ENCODE results near the gene SLC26A9.

The SLC26A9 gene

DNA sequence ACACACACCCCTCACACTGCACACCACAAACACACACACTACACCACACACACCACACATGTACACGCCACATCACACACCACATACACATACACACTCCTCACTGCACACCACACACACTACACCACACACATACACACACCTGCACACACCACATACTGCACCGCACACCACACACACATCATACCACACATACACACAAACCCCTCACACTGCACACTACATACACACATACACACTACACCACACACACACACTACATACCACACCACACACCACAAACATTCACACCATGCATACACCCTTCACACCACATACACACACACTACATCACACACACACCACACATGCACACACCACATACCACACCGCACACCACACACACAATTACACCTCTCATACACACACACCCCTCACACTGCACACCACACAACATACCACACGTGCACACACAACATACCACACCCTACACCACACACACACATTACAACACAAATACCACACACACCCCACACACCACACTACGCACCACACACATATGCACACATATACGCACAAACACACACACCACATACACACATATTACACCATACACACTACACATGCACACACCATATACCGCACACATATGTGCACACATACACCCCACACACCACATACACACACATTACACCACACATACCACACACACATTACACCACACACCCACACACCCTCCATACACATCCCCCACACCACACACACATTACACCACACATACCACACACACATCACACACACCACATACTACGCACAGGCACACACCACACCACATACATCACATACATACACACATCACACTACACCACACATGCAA is 30.3 kb upstream of the SLC26A9 start:
- DNase-seq (ENCODE audit: low read depth): no peak

DNA sequence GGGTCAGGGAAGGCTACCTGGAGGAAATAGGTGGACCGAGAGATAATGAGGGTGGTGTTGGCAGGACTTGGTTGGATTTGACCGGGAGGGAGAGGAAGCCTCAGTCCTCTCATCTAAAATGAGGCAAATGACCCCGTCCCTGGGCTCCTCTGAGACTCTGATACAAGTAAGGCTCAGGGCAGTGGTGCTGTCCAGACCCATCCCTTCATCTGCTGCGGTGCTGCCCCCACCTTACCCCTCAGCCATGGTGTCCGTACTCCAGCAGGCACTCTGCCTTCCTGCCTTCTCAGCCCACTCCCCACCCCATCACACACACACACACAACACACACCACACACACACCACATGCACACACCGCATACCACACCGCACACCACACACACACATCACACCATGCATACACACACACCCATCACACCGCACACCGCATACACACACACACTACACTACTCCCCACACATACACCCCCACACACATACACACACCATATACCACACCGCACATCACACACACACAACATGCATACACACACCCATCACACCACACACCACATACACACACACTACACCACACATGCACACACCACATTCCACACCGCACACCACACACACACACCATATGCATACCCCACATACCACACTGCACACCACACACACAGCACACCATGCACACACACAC is 29.4 kb upstream of the SLC26A9 start:
- DNase-seq (ENCODE audit: low read depth): no peak

GRCh38 chr1:205972081-205972480 is 28.8 kb upstream of the SLC26A9 start:
- no peak for DNase-seq (ENCODE audit: low read depth)

DNA sequence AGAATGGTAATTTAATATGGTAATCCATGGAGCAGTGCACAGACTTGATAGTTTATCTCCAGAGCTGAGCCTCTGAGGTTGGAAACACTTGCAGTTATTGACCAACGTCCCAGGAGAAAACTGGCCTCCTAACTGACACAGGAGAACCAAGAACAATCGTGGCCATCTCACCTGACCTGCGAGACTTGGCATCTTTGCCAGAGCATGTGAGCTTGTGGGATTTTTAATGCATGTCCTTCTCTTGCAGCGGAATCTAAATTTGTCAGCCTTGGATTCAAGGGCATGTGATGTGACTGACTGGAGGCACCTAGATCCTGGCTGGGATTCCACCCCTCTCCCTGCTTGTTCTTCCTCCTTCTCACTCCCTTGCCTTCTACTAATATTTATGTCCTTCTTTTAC is 27.8 kb upstream of the SLC26A9 start:
- no peak for DNase-seq (ENCODE audit: low read depth)

DNA sequence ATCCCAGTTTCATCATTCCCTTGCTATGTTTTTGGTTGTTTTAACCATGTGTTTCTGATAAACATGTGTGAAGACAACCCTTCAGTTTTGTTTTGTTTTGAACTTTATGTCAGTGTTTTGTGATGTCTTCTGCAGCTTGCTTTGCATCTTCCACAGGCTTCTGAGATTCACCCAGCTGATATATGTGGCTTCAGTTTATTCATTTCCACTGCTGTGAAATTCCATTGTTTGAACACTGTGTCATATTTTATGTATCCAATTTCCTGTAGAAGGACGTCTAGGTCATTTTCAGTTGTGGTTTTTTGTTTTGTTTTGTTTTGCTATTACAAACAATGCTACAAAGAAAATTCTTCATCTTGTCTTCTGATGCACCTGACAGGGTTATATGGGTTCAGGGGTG is 27.2 kb upstream of the SLC26A9 start:
- DNase-seq (ENCODE audit: low read depth): no peak

- DNase-seq (ENCODE audit: low read depth): no peak
Observed at GRCh38 chr1:205969229-205969628, 26.0 kb upstream of the SLC26A9 start.

DNA sequence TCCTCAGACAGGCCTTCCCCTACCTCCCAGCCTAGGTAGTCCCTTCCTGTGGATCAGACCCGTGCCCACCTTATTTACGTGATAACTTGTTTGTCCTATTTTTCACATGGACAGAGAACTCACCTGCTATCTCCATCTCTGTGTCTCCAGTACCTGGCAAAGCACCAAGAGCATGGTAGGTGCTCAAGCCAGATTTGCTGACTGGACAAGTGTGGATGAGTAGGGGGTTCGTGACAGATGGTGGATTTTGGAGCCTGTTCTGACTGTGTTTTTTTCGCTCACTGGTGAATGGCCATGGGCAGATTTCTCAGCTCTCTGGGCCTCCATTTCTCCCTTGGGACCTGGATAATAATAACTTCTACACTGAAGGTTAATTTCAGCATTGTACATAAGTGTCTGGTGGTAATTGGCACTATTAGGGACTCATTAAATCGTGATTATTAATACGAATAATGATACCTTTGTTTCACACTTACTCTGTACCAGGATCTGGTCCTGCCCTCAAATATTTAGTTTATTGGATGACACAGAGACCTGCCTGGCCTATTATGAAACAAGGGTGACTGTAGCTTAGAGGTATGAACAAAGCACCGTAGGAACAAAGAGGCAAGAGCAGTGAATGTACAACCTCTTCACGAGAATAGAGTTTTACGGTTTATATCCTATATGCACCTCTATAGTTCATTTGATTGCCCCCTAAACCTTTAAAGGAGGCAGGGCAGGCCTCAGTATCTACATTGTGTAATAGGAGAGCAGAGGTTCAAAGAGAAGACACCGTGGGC is 24.5 kb upstream of the SLC26A9 start:
- DNase-seq (ENCODE audit: low read depth): no peak

- DNase-seq (ENCODE audit: low read depth): no peak
Observed at GRCh38 chr1:205965036-205965884, 22.0 kb upstream of the SLC26A9 start.

- DNase-seq (ENCODE audit: low read depth): no peak
Observed at GRCh38 chr1:205963352-205964155, 20.3 kb upstream of the SLC26A9 start.

- no peak for DNase-seq (ENCODE audit: low read depth)
Observed at GRCh38 chr1:205962821-205963221, 19.6 kb upstream of the SLC26A9 start.

- DNase-seq (ENCODE audit: low read depth): no peak
Observed at GRCh38 chr1:205961991-205962820, 18.9 kb upstream of the SLC26A9 start.

GRCh38 chr1:205961405-205961804 is 18.1 kb upstream of the SLC26A9 start:
- DNase-seq (ENCODE audit: low read depth): no peak

DNA sequence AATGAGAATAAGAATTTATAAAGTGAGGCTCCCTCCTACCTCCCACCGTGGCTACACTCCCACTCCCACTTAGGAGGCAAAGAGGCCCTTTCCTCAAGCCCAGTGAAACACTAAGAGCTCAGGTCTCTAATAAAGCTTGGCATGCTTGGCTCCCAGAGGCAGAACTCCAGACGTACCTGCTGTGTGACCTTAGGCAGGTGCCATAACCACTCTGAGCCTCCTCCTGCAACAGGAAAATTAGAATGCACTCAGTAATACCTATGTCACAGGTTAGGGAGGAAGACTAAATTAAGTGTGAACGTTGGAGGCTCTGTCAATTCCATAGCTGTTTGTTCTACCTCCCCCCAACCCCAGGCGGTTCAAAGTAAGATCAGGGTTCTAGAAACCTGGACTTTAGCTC is 16.5 kb upstream of the SLC26A9 start:
- DNase-seq (ENCODE audit: low read depth): no peak

DNA sequence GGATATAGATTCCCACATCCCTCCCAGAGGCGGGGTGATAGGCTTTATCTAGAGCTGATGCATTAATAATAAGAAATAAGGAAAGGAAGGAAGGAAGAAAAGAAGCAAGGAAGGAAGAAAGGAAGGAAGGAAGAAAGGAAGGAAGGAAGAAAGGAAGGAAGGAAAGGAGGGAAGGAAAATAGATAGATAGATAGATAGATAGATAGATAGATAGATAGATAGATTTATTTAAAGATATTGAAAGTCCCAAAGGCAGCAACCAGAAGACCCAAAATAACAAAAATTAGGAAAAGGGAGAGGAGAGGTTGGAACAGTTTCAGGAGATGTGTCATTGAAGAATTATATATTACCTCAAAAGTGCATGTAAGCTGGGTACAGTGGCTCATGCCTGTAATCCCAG is 12.2 kb upstream of the SLC26A9 start:
- DNase-seq (ENCODE audit: low read depth): no peak

DNA sequence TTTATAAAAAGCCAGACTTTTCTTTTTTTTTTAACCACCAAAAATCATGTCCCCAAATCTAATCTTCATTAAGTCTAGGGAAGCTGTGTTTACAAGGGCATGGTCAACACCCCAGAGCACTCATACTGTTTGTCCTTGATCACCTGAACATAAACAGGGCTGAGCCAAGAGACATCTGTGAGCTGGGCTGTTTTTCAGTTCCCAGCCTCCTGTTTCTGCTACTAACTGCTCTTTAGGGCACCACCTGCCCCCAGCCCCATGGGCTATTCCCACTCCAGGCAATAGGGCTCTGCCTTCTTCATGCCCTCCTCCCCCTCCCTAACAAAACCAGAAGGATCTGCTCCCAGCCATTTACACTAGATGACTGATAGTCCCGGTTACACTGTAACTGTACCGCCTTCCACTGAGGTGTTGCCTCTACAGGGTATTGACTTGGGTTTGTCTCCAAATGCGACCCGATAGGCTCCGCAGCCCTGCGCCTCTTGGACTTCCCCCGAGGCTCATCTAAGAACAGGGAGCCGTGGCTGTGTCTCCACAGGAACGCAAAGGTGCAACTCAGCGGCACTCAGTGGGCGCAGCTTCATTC is 11.7 kb upstream of the SLC26A9 start:
- no peak for DNase-seq (ENCODE audit: low read depth)

DNA sequence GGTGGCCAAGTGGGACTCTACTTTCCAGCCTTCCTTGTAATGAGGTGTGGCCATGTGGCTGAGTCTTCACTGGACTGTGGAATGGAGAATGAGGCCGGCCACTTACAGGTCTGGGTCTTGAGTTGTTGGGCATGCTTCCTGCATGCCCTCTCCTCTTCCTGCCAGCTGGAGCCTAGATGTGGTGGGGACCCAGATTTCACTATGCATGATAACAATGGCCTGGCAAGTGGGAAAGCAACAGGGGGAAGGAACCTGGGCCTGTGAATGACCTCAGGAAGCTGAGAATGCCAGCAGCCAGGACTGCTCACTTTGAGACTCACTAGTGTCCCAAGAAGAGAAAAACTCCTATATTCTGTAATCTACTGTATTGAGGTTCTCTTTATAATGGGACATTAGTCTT is 8.5 kb upstream of the SLC26A9 start:
- DNase-seq (ENCODE audit: low read depth): no peak

DNA sequence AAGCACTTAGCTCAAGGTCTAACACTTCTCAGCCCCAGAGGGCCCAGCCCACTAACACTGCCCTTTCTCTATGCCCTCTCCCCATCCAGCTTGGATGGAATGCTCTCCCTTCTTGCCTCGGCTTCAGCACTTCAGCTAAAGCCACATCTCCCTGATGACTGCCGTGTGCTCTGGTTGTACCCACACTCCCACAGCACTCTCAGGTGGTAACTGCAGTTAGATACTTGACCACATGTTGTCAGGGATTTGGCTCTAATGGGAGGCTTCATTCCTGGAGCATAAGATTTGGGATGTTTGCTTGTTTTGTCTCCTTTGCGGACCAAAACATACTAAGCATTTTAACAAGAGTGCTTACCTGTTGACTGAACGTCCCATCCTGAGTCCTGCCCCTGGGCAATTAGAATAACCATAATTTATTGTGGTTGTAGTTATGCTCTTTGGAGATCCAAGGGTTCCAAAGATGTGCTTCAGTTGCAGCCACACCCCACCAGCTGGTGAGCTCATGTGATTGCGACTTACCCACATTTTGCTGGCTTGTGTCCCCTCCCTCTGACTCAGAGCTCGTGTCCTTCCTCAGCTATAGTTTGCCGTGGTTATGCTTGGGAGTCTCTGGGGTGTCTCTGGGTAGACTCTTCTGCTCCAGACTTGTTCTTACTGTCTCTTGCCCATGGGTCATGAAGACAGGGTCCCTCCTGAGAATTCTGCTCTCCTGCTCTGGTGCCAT is 7.7 kb upstream of the SLC26A9 start:
- DNase-seq (ENCODE audit: low read depth): no peak

- DNase-seq (ENCODE audit: low read depth): no peak
Observed at GRCh38 chr1:205950280-205950679, 7.0 kb upstream of the SLC26A9 start.

DNA sequence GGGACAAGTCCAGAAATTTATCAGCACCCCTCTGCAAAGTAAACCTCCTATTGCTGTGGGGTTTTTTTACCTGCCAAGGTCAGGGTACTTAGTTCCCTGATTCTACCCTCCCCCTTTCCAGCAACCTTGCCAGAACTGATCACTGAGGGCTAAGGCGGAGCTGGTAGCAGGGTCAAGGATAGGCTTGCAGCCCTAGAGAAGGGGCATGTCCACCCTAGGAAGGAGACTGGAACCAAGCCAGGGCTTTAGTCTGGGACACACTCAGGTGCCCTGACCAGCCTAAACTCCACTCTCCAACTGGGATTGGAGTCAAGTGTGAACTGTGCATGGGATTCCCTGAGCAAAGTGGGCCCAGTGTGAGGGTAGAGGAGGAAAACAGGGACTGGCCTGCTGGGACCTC is 6.5 kb upstream of the SLC26A9 start:
- DNase-seq (ENCODE audit: low read depth): no peak
